HG03135 (cell line): ENCODE data around the gene DCLK3.
A peak's percentile ranks its signal among the peaks of the same experiment; 100 is the strongest.

Source experiments
- ATAC-seq: cut with Tn5 transposase; IDR thresholded peaks from one replicate; pipeline ENCODE4 v1.9.1; 2021; ENCODE audit warnings: mild to moderate bottlenecking, moderate library complexity; ENCODE audit not compliant: unreplicated experiment

Gene DCLK3

DNA sequence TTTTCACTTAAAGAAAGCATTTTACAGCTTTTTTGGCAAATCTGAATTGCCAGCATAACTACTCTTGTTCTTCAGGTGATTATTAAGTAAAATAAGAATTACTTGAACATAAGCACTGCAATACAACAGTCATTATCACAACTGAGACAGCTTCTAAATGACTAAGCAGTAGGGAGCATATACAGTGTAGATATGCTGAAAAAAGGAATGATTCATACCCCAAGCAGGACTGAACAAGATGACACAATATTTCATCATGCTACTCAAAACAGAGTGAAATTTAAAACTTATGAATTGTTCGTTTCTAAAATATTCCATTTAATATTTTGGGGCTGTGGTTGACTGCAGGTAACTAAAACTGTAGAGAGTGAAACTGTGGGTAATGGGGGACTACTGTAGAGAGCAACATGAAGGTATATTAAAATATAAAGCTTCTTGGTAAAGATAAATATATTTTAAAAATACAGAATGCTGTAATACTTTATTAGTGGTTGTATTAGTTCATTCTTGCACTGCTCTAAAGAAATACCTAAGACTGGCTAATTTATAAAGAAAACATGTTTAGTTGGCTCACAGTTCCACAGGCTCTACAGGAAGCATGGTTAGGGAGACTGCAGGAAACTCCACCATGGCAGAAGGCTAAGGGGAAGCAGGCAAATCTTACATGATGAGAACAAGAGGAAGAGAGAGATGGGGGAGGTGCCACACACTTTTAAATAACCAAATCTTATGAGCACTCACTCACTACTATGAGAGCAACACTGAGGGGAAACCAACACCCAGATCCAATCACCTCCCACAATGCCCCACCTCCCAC is 84.8 kb downstream of the DCLK3 start:
- no peak for ATAC-seq

DNA sequence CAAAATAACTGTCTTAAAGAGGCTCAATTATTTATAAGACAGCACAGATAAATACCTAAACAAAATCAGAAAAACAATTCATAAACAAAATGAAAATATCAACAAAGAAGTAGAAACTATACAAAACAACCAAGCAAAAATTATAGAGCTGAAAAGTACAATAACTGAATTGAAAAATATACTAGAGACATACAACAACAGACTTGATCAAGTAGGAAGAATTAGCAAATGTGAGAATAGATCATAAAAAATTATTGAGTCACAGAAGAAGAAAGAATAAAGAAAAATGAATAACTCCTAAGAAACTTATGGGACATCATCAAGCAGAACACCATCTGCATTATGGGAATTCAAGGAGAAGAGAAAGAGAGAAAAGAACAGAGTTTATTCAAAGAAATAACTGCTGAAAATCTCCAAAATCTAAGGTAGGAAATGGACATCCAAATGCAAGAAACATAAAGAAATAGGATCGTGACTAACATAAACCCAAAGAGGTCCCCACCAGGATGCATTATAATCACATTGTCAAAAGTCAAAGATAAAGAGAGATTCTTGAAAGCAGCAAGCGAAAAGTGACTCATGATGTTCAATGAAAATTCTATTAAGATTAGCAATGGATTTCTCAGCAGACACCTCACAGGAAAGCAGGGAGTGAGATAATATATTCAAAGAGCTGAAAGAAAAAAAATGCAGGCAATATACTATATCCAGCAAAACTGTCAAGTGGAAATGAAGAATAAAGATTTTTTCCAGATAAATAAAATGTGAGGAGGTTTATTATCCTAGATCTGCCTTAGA is 85.9 kb downstream of the DCLK3 start:
- ATAC-seq: no peak

DNA sequence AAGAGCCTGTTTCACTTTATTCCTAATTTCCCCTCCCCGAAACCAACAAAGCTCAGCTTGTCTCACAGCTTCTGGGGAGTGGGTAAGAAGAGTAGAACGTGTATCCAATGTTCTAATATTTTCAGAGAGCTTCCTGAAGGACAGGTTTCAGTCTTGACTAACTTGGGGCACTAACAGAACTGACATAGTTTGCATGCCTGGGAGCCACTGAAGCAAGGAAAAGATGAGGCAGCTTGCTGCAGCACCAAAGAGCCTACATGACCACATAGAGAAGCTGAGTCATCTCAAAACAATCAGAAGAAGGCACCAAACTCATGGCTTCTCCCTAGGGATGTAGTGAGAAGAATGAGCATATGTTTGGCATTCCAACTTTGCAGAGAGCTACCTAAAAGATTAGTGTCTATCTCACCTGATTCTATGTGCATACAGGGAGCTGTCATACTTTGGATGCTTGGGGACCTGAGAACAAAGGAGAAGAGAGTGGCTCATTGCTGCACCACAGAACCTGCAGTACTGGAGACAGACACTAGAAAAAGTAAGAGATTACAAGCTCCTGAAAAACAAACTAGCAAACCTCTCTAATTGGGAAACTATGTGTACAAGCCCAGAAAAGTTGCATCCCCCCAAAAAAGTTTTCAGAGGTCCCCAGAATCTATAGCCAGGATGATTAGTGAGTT is 86.9 kb downstream of the DCLK3 start:
- peak; percentile 79 for ATAC-seq

DNA sequence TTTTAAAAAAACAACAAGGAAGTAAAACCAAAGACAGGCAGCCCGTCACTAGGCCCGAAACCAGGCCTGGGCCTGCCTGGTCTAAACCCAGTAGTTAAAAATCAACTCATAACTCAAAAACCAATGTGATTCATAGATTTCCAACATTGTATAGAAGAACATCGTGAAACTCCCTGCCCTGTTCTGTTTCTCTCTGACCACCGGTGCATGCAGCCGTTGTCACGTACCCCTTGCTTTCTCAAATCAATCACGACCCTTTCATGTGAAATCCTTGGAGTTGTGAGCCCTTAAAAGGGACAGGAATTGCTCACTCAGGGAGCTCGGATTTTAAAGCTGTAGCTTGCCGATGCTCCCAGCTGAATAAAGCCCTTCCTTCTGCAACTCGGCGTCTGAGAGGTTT is 89.5 kb downstream of the DCLK3 start:
- no peak for ATAC-seq

DNA sequence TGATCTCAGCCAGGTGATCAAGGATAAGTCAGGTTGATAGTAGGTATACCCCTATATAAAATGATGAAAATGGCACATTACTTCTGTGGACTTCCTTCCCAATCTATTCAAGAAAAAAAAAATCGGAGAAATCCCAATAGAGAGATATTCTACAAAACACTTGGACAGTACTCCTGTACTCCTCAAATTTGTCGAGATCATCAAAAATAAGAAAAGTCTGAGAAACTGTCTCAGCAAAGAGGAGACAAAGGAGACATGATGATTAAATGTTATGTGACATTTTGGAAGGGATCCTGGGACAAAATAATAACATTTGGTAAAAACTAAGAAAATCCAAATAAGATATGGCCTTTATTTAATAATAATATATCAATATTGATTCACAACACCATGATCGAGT is 94.6 kb downstream of the DCLK3 start:
- no peak for ATAC-seq

DNA sequence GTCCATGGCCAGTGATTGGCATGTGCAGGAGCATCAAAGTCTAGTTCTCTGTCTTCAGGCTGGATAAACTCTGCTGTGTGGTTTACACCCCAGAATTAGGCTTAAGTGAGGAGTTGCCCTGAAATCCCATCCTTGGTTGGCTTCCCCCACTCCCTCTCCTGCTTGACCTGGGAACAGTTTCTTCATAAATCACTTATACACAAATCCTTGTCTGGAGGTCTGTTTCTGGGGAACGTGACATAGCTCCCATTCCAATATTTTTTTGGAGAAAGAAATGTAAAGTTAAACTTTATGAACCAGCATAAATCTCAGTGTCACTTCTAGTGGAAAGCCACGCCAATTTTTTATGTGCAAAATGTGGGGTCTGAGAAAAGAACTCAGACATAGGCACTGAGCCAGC is 98.2 kb downstream of the DCLK3 start:
- no peak for ATAC-seq

DNA sequence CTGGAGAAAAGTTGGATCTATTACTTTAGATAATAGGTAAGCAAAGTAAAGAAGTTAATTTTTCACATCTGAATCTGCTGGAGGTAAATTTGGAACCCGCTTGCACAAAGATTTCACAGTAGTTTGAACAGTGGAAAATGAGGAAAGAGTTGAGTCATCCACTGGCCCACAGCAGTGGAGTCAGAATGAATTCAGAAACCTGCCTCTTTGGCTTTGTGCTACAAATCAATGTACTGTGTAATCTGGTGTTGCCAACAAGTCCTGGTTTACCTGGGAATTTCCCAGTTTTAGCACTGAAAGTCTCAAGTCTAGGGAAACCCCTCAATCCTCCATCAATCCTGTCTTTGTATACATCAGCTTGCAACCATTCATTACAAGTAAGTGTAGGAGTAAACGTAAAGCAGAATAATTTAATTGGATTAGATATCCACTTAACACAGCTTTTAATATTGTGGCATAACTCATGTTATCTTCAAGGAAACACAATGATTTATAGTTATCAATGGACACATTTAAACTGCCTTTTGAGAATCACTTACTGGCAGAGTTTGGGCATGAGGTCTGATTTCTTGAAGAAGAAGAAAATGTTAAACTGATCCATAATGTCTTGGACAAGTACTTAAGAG is 100.6 kb downstream of the DCLK3 start:
- no peak for ATAC-seq

DNA sequence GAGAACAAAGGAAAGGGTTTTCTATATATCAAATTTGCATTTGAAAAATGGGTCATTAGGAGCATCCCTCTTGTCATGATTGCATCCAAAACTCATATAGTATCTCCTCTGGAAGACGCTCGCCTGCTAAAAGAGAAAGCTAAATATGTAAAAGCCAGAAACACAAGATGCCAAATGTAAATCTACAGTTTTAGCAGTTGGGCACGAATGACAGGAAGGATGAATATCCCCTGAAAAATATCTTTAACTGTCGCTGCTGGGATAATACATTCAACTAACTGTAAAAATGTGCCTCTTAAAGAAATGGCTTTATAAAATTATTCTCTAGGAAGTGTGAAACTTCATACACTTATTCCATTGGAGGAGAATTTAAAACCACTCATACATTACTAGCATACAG is 101.7 kb downstream of the DCLK3 start:
- ATAC-seq: no peak
